IMR-90 (cell line): ENCODE measurements around the gene SLC35B4. TPM values are rescaled to one million over a fixed set of nuclear protein-coding genes. Genes with fewer than 3 reads are reported as not detected.

Experiments
- ATAC-seq: fragments of 200-7000 bp; cut with Tn5 transposase; 2 replicates; pipeline ENCODE4 v1.9.1; 2020; ENCODE audit warnings: low read depth, mild to moderate bottlenecking, moderate library complexity
- BruUV-seq: library from RNA; stranded (reverse); fragments of 400-500 nt; replicated peaks from 2 replicates; lab custom pipeline; 2021; lab: Mats Ljungman, UMichigan
- CTCF ChIA-PET: fragments of 300-600 bp; formaldehyde crosslinking; extraction: SDS; loops from one replicate; lab custom pipeline; 2021; ENCODE audit warnings: antibody characterized with exemption; lab: Yijun Ruan, JAX
- POLR2A ChIA-PET: fragments of 300-600 bp; sonication (Branson Sonifier 250); formaldehyde crosslinking; loops from one replicate; lab custom pipeline; 2022; ENCODE audit warnings: antibody characterized with exemption; ENCODE audit not compliant: unreplicated experiment; lab: Charles Lee
- DNase-seq: peaks from one replicate; pipeline ENCODE4 v3.0.0; 2013
- H2AFZ ChIP-seq: replicated peaks from 2 replicates; pipeline ENCODE3; 2013; ENCODE audit warnings: low read length, mild to moderate bottlenecking; ENCODE audit not compliant: poor library complexity
- H2AK5ac ChIP-seq: 2 replicates; pipeline ENCODE4 v1.6.1; 2013; ENCODE audit warnings: low read depth, low read length, inconsistent platforms
- H2AK9ac ChIP-seq: replicated peaks from 2 replicates; pipeline ENCODE3; 2013; ENCODE audit warnings: mild to moderate bottlenecking, low read depth, low read length, moderate library complexity; ENCODE audit not compliant: poor library complexity
- H2BK120ac ChIP-seq: 2 replicates; pipeline ENCODE4 v1.6.1; 2013; ENCODE audit warnings: low read depth, low read length, inconsistent platforms
- H2BK15ac ChIP-seq: 3 replicates; pipeline ENCODE4 v1.6.1; 2013; ENCODE audit warnings: low read depth, low read length, inconsistent platforms
- H2BK20ac ChIP-seq: 2 replicates; pipeline ENCODE4 v1.6.1; 2013; ENCODE audit warnings: low read depth, mild to moderate bottlenecking, inconsistent platforms, low read length, moderate library complexity
- H2BK5ac ChIP-seq: 2 replicates; pipeline ENCODE4 v1.6.1; 2013; ENCODE audit warnings: mild to moderate bottlenecking, low read depth, low read length, inconsistent platforms; ENCODE audit not compliant: poor library complexity, severe bottlenecking
- H3K14ac ChIP-seq: replicated peaks from 2 replicates; pipeline ENCODE4 v1.6.1; 2013; ENCODE audit warnings: low read depth, low read length, inconsistent platforms
- H3K18ac ChIP-seq: 2 replicates; pipeline ENCODE4 v1.6.1; 2013; ENCODE audit warnings: low read depth, low read length, control low read depth
- H3K23ac ChIP-seq: 2 replicates; pipeline ENCODE4 v1.6.1; 2013; ENCODE audit warnings: low read depth, low read length, inconsistent platforms
- H3K27ac ChIP-seq: 2 replicates; pipeline ENCODE4 v1.5.1; 2013; ENCODE audit warnings: mild to moderate bottlenecking, control low read depth, low read length; ENCODE audit not compliant: insufficient read depth
- H3K27me3 ChIP-seq: 2 replicates; pipeline ENCODE4 v1.6.1; 2013; ENCODE audit warnings: low read length; ENCODE audit not compliant: control insufficient read depth, insufficient read depth
- H3K36me3 ChIP-seq: 2 replicates; pipeline ENCODE4 v1.6.1; 2013; ENCODE audit warnings: low read length, mixed read lengths; ENCODE audit not compliant: control insufficient read depth, insufficient read depth
- H3K4ac ChIP-seq: 2 replicates; pipeline ENCODE4 v1.6.1; 2013; ENCODE audit warnings: low read depth, low read length, inconsistent platforms
- H3K4me1 ChIP-seq: 2 replicates; pipeline ENCODE4 v1.6.1; 2013; ENCODE audit warnings: low read length, mixed read lengths; ENCODE audit not compliant: control insufficient read depth, insufficient read depth
- H3K4me2 ChIP-seq: 2 replicates; pipeline ENCODE4 v1.6.1; 2013; ENCODE audit warnings: low read depth, mild to moderate bottlenecking, control low read depth, low read length, moderate library complexity
- H3K4me3 ChIP-seq: 2 replicates; pipeline ENCODE4 v1.5.1; 2013; ENCODE audit warnings: low read depth, mild to moderate bottlenecking, control low read depth, low read length, moderate library complexity; ENCODE audit not compliant: insufficient read depth
- H3K56ac ChIP-seq: 2 replicates; pipeline ENCODE4 v1.6.1; 2013; ENCODE audit warnings: low read length, inconsistent platforms; ENCODE audit not compliant: insufficient read depth; ENCODE audit errors: extremely low read depth
- H3K79me1 ChIP-seq, 2 experiments: 2 replicates each; pipeline ENCODE4 v1.6.1; 2013; ENCODE audit warnings: low read length in 2 of 2, inconsistent platforms in 1 of 2, low read depth in 1 of 2
- H3K9ac ChIP-seq: 2 replicates; pipeline ENCODE4 v1.6.1; 2013; ENCODE audit warnings: low read depth, low read length, control low read depth
- H3K9me1 ChIP-seq: 2 replicates; pipeline ENCODE4 v1.6.1; 2013; ENCODE audit warnings: low read length, inconsistent platforms; ENCODE audit not compliant: insufficient read depth
- H3K9me3 ChIP-seq: 2 replicates; pipeline ENCODE4 v1.6.1; 2013; ENCODE audit warnings: low read length; ENCODE audit not compliant: control insufficient read depth, insufficient read depth
- H4K20me1 ChIP-seq: 2 replicates; pipeline ENCODE4 v1.6.1; 2013; ENCODE audit warnings: low read length, inconsistent platforms; ENCODE audit not compliant: insufficient read depth
- H4K5ac ChIP-seq: 2 replicates; pipeline ENCODE4 v1.6.1; 2013; ENCODE audit warnings: mild to moderate bottlenecking, low read depth, low read length, control low read depth
- H4K8ac ChIP-seq, 2 experiments: 2 replicates each; pipeline ENCODE4 v1.6.1; 2013; ENCODE audit warnings: low read depth in 2 of 2, low read length in 2 of 2, control low read depth in 1 of 2, inconsistent platforms in 1 of 2
- H4K91ac ChIP-seq: 2 replicates; pipeline ENCODE4 v1.6.1; 2013; ENCODE audit warnings: low read depth, low read length, inconsistent platforms; ENCODE audit not compliant: insufficient read depth
- BHLHE40 ChIP-seq: fragments of 150-350 bp; IDR thresholded peaks from 2 replicates; pipeline ENCODE4 v1.6.1; 2016; ENCODE audit warnings: mild to moderate bottlenecking, low read depth, low read length
- CEBPB ChIP-seq: IDR thresholded peaks from 2 replicates; pipeline ENCODE4 v1.6.1; 2012; ENCODE audit warnings: low read depth, low read length, improper control_type of control experiment
- CHD1 ChIP-seq: IDR thresholded peaks from 2 replicates; pipeline ENCODE4 v1.6.1; 2012; ENCODE audit warnings: low read depth, low read length, improper control_type of control experiment
- CTCF ChIP-seq: conservative IDR thresholded peaks from 2 replicates; pipeline ENCODE4 v1.5.1; 2012; ENCODE audit warnings: mild to moderate bottlenecking, low read depth, low read length, improper control_type of control experiment
- ELK1 ChIP-seq: fragments of 150-350 bp; IDR thresholded peaks from 2 replicates; pipeline ENCODE4 v1.6.1; 2016; ENCODE audit warnings: low read depth, mild to moderate bottlenecking, low read length, moderate library complexity, borderline replicate concordance
- FOS ChIP-seq: fragments of 150-350 bp; IDR thresholded peaks from 2 replicates; pipeline ENCODE4 v1.6.1; 2016; ENCODE audit warnings: low read depth, low read length
- MAFK ChIP-seq: IDR thresholded peaks from 2 replicates; pipeline ENCODE4 v1.6.1; 2012; ENCODE audit warnings: low read depth, low read length, improper control_type of control experiment
- MAZ ChIP-seq: IDR thresholded peaks from 2 replicates; pipeline ENCODE4 v1.6.1; 2012; ENCODE audit warnings: low read depth, mild to moderate bottlenecking, low read length, improper control_type of control experiment, moderate library complexity, borderline replicate concordance
- MXI1 ChIP-seq: IDR thresholded peaks from 2 replicates; pipeline ENCODE4 v1.6.1; 2012; ENCODE audit warnings: low read depth, mild to moderate bottlenecking, low read length, moderate library complexity, borderline replicate concordance
- NFE2L2 ChIP-seq: fragments of 150-350 bp; IDR thresholded peaks from 2 replicates; pipeline ENCODE4 v1.6.1; 2016; ENCODE audit warnings: low read depth, mild to moderate bottlenecking, low read length
- POLR2A ChIP-seq: IDR thresholded peaks from 2 replicates; pipeline ENCODE4 v1.6.1; 2012; ENCODE audit warnings: mild to moderate bottlenecking, low read depth, low read length
- RAD21 ChIP-seq: IDR thresholded peaks from 2 replicates; pipeline ENCODE4 v1.6.1; 2012; ENCODE audit warnings: low read length, improper control_type of control experiment
- RCOR1 ChIP-seq: IDR thresholded peaks from 2 replicates; pipeline ENCODE4 v1.6.1; 2012; ENCODE audit warnings: mild to moderate bottlenecking, low read length, improper control_type of control experiment; ENCODE audit not compliant: insufficient replicate concordance
- RFX5 ChIP-seq: IDR thresholded peaks from 2 replicates; pipeline ENCODE4 v1.8.0; 2012; ENCODE audit warnings: low read depth, mild to moderate bottlenecking, low read length, moderate library complexity
- SMC3 ChIP-seq: fragments of 150-350 bp; IDR thresholded peaks from 2 replicates; pipeline ENCODE4 v1.6.1; 2016; ENCODE audit warnings: low read depth, mild to moderate bottlenecking, antibody characterized with exemption, low read length, moderate library complexity
- USF2 ChIP-seq: fragments of 150-350 bp; IDR thresholded peaks from 2 replicates; pipeline ENCODE4 v1.6.1; 2017; ENCODE audit warnings: mild to moderate bottlenecking, antibody characterized with exemption, low read length, low read depth
- whole genome bisulfite sequencing, 2 experiments: methylation state at CpG; one replicate each; pipeline versions ENCODE4 v1.1.5 to v1.1.7; 2013; ENCODE audit warnings: missing lambda C conversion rate in 2 of 2; ENCODE audit not compliant: insufficient read length in 1 of 2; ENCODE audit errors: extremely low coverage in 2 of 2; 5-methylcytosine and 5-hydroxymethylcytosine counted together
- dilution Hi-C: fragments of 300-500 bp; cut with HindIII; formaldehyde crosslinking; loops from one replicate; pipeline ENCODE4 v1.14.3; 2018; ENCODE audit warnings: low sequenced_read_pairs; ENCODE audit not compliant: unreplicated experiment
- in situ Hi-C: fragments of 300-500 bp; cut with MboI; formaldehyde crosslinking; loops from 3 replicates; pipeline ENCODE4 v1.14.3; 2019; ENCODE audit warnings: low sequenced_read_pairs, inconsistent platforms, mixed read lengths
- intact Hi-C: fragments of 100-400 bp; cut with micrococcal nuclease; formaldehyde crosslinking; loops from 2 replicates; pipeline ENCODE4 v1.10.0; 2022
- polyA plus RNA-seq, 3 experiments: library from polyadenylated mRNA; depleted of rRNA; stranded (reverse); fragments of >200 nt; gene quantifications; 2 replicates each; pipeline ENCODE4 v1.2.3, GENCODE V29; 2012; ENCODE audit warnings: low replicate concordance in 1 of 3
- total RNA-seq: library from RNA; depleted of rRNA; stranded (reverse); fragments of >200 nt; gene quantifications from 2 replicates; pipeline ENCODE4 v1.2.3, GENCODE V29; 2012

The SLC35B4 gene
- total and polyA plus RNA-seq, 2 of the 4 experiments (the other 2 are of a cell fraction) = 10.0 to 15.6 TPM

GRCh38 chr7:134339475-134339874 lies 22.7 kb upstream of the SLC35B4 start:
- H3K27me3 ChIP-seq = peaks cover 6% of the 10 kb centered on the region
- no peak overlapping the region for H3K9ac ChIP-seq
- WGBS, 2 experiments = no CpG with 5 or more reads among the region's 4 CpGs
- H4K8ac ChIP-seq = no peak overlapping the region
- no peak for DNase-seq
- intact Hi-C loops (no loop called here), dilution Hi-C loops (no loop called here), in situ Hi-C loops (no loop called here)
- H3K79me1 ChIP-seq = no peaks in the 10 kb centered on the region
- no peak overlapping the region for H3K4me2 ChIP-seq
- H3K36me3 ChIP-seq = no peaks in the 10 kb centered on the region
- no peak overlapping the region for H2BK15ac ChIP-seq
- POLR2A ChIA-PET = no interaction called here
- no peak overlapping the region for H3K4ac ChIP-seq
- H2AK9ac ChIP-seq = no peak overlapping the region
- H2AK5ac ChIP-seq = no peak overlapping the region
- TF ChIP-seq RCOR1 (no peak), CEBPB (no peak), MAZ (no peak), FOS (no peak), CTCF (no peak), USF2 (no peak), RAD21 (no peak), BHLHE40 (no peak), POLR2A (no peak), ELK1 (no peak), RFX5 (no peak), NFE2L2 (no peak), CHD1 (no peak), MXI1 (no peak), MAFK (no peak), SMC3 (no peak)
- ATAC-seq = no peak
- H4K5ac ChIP-seq = no peak overlapping the region
- CTCF ChIA-PET = no interaction called here
- H3K4me1 ChIP-seq = no peaks in the 10 kb centered on the region
- no peak overlapping the region for H3K14ac ChIP-seq
- H2BK20ac ChIP-seq = no peak overlapping the region
- H3K27ac ChIP-seq = no peak overlapping the region
- no peak overlapping the region for H3K56ac ChIP-seq
- H3K4me3 ChIP-seq = no peak overlapping the region
- no peak overlapping the region for H2BK5ac ChIP-seq
- BruUV-seq = no TSS peak
- H3K9me3 ChIP-seq = 0 out of 2 replicates have a peak, but pooled peaks cover 2% of the 10 kb centered on the region
- H3K23ac ChIP-seq = no peak overlapping the region
- no peaks in the 10 kb centered on the region for H4K20me1 ChIP-seq
- H3K9me1 ChIP-seq = no peaks in the 10 kb centered on the region
- H3K18ac ChIP-seq = no peak overlapping the region
- H2AFZ ChIP-seq = no peak overlapping the region
- H2BK120ac ChIP-seq = no peak overlapping the region
- no peak overlapping the region for H4K91ac ChIP-seq
